Natural killer cell (primary cell): Measurements from ENCODE around the gene AKAP6. TPM values are rescaled to one million over a fixed set of nuclear protein-coding genes. Genes with fewer than 3 reads are reported as not detected.

Source experiments
- ATAC-seq, 3 donors: fragments of 150-1000 bp in 2 of 3; fragments of 200-7000 bp in 1 of 3; cut with Tn5 transposase; 1 replicate in 1 of 3; 2 replicates in 2 of 3; pipeline ENCODE4 v1.10.0; 2021; ENCODE audit warnings: mild to moderate bottlenecking in 2 of 3, moderate library complexity in 2 of 3
- DNase-seq, 2 donors: peaks; one replicate each; pipeline versions ENCODE4 v3.0.0 to v3.0.0-alpha.2; 2013 to 2021; ENCODE audit warnings: mixed read lengths in 1 of 2
- H3K27ac ChIP-seq: one replicate; pipeline ENCODE4 v1.5.1; 2013; ENCODE audit warnings: mild to moderate bottlenecking, low read length
- H3K27me3 ChIP-seq: one replicate; pipeline ENCODE4 v1.6.1; 2013; ENCODE audit warnings: low read length; ENCODE audit not compliant: control insufficient read depth, insufficient read depth
- H3K36me3 ChIP-seq: one replicate; pipeline ENCODE4 v1.6.1; 2013; ENCODE audit warnings: low read length; ENCODE audit not compliant: control insufficient read depth, insufficient read depth
- H3K4me1 ChIP-seq: one replicate; pipeline ENCODE4 v1.6.1; 2013; ENCODE audit warnings: low read length; ENCODE audit not compliant: control insufficient read depth, insufficient read depth
- H3K4me3 ChIP-seq: one replicate; pipeline ENCODE4 v1.5.1; 2013; ENCODE audit warnings: low read length
- H3K9me3 ChIP-seq: one replicate; pipeline ENCODE4 v1.6.1; 2013; ENCODE audit warnings: low read length; ENCODE audit not compliant: control insufficient read depth, insufficient read depth
- H3K27ac Mint-ChIP-seq, 2 donors: one replicate each; pipeline ENCODE4 v1.8.0; 2022; ENCODE audit warnings: mild to moderate bottlenecking in 2 of 2, mixed read lengths in 2 of 2, moderate library complexity in 1 of 2
- H3K27me3 Mint-ChIP-seq, 2 donors: one replicate each; pipeline ENCODE4 v1.8.0; 2022; ENCODE audit warnings: low read depth in 2 of 2, mixed read lengths in 2 of 2
- H3K36me3 Mint-ChIP-seq: one replicate; pipeline ENCODE4 v1.8.0; 2022; ENCODE audit warnings: mixed read lengths
- H3K4me1 Mint-ChIP-seq, 2 donors: one replicate each; pipeline ENCODE4 v1.8.0; 2022; ENCODE audit warnings: mixed read lengths in 2 of 2
- H3K4me3 Mint-ChIP-seq: one replicate; pipeline ENCODE4 v1.8.0; 2022; ENCODE audit warnings: mild to moderate bottlenecking, moderate library complexity, mixed read lengths
- H3K9me3 Mint-ChIP-seq, 2 donors: one replicate each; pipeline ENCODE4 v1.8.0; 2022; ENCODE audit warnings: mixed read lengths in 2 of 2
- WGBS: methylation state at CpG from one replicate; pipeline ENCODE4 v1.1.7; 2013; ENCODE audit warnings: missing lambda C conversion rate; ENCODE audit not compliant: insufficient coverage; 5-methylcytosine and 5-hydroxymethylcytosine counted together
- intact Hi-C: fragments of 100-400 bp; cut with micrococcal nuclease; formaldehyde crosslinking; loops from one replicate; pipeline ENCODE4 v1.14.2; 2022
- total RNA-seq, 4 donors: library from RNA; stranded (reverse); fragments of 120-200 nt in 1 of 4; gene quantifications; one replicate each; pipeline versions ENCODE4 v1.2.3 to v1.2.4, GENCODE V29; 2013 to 2022
- TF ChIP-seq, protein P1 (sequence below): fragments of 200-600 bp; IDR thresholded peaks from one replicate; pipeline ENCODE4 v1.8.0; 2022; ENCODE audit warnings: antibody characterized with exemption

Gene AKAP6
- total RNA-seq, 3 donors from 2014 or later (not counting 1 experiment from before 2014, with no cell fraction given) = 0.21 to 1.3 (median 0.80) TPM

GRCh38 chr14:32426586-32427388 is 97.7 kb downstream of the AKAP6 start:
- Histone ChIP-seq H3K4me1 (no peaks in the 10 kb centered on the region), H3K36me3 (no peaks in the 10 kb centered on the region), H3K27ac (no peak overlapping the region), H3K9me3 (peaks cover 3% of the 10 kb centered on the region), H3K27me3 (no peaks in the 10 kb centered on the region), H3K4me3 (no peak overlapping the region)
- no peak for DNase-seq
- intact Hi-C loops = no loop called here
- WGBS = 91% methylated on average over 8 of the region's 8 CpGs
- H3K27ac Mint-ChIP-seq = no peak overlapping the region
- H3K4me1 Mint-ChIP-seq = no peaks in the 10 kb centered on the region
- no peaks in the 10 kb centered on the region for H3K27me3 Mint-ChIP-seq
- ATAC-seq = no peak
- no peaks in the 10 kb centered on the region for H3K36me3 Mint-ChIP-seq
- peaks cover 0 to 2% of the 10 kb centered on the region in 2 donors for H3K9me3 Mint-ChIP-seq
- TF ChIP-seq, protein P1, sequence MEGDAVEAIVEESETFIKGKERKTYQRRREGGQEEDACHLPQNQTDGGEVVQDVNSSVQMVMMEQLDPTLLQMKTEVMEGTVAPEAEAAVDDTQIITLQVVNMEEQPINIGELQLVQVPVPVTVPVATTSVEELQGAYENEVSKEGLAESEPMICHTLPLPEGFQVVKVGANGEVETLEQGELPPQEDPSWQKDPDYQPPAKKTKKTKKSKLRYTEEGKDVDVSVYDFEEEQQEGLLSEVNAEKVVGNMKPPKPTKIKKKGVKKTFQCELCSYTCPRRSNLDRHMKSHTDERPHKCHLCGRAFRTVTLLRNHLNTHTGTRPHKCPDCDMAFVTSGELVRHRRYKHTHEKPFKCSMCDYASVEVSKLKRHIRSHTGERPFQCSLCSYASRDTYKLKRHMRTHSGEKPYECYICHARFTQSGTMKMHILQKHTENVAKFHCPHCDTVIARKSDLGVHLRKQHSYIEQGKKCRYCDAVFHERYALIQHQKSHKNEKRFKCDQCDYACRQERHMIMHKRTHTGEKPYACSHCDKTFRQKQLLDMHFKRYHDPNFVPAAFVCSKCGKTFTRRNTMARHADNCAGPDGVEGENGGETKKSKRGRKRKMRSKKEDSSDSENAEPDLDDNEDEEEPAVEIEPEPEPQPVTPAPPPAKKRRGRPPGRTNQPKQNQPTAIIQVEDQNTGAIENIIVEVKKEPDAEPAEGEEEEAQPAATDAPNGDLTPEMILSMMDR = no peak
- H3K4me3 Mint-ChIP-seq = no peak overlapping the region

DNA sequence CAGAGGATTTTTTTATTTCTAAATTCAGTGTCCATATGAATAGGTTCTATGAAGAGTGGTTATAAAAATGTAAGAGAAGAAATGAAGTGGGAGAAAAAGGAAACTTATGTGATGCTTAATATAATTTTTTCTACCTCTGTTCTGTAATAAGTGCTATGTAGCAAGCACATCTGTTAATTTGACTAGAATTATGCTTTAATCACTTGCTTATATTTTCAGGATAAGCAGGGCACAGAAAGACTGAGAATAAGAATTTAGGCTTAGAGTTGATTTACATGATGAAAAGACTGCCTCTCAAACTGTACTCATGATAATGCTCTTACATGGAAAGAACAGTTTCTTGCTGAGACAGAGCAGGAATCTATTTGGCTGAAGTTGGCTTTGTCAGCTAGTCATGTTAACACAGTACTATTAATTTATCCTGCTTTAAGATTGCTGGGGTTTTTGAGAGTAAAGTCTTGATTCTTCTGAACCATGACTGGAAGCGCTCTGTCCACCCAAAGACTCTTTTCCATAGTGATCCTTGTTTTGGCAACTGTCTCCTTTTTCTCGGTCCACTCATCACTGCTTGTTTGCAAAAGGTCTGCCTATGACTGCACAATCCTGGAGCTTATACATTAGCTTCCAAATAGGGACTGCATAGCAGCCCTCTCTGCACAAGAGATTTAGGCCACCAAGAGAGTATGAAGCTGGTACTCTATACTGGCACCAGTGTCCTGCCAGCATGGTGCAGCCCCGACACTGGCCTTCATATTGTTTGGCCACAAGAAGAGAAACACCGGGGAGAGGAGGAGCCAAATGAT is 98.8 kb downstream of the AKAP6 start:
- DNase-seq (no peak), ATAC-seq (no peak)
- H3K27me3 ChIP-seq = no peaks in the 10 kb centered on the region
- H3K36me3 ChIP-seq = no peaks in the 10 kb centered on the region
- Mint-ChIP-seq H3K9me3 (peaks cover 0 to 2% of the 10 kb centered on the region in 2 donors), H3K27me3 (no peaks in the 10 kb centered on the region), H3K4me3 (no peak overlapping the region), H3K27ac (no peak overlapping the region), H3K4me1 (no peaks in the 10 kb centered on the region), H3K36me3 (no peaks in the 10 kb centered on the region)
- no peaks in the 10 kb centered on the region for H3K4me1 ChIP-seq
- no peaks in the 10 kb centered on the region for H3K9me3 ChIP-seq
- no peak overlapping the region for H3K4me3 ChIP-seq
- intact Hi-C loops = no loop called here
- TF ChIP-seq, protein P1 = no peak
- no peak overlapping the region for H3K27ac ChIP-seq
- WGBS = 95% methylated on average over 4 of the region's 4 CpGs

DNA sequence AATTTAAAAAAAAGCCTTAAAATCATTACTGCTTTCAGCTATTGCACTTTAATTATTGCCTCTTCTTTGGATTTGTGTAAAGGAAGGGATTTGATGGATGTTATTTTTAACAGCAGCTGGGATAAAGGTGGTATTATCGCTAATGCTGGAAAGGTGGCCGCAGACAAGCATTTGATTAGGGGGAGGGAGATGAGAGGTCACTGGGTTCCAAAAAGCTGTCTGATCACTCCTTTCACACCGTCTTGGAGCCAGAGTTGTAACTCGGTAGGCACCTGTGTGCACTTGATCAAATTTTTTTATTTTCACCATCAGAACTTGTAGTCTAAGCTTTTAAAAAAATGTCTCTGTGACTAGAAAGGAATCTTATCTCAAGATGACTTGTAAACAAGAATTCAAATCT is 99.8 kb downstream of the AKAP6 start:
- WGBS = 64% methylated on average over 4 of the region's 4 CpGs

More for the DNA sequence above, 99.8 kb downstream of the AKAP6 start:
- Mint-ChIP-seq H3K9me3 (peaks cover 0 to 2% of the 10 kb centered on the region in 2 donors), H3K4me3 (no peak overlapping the region), H3K4me1 (no peaks in the 10 kb centered on the region), H3K27ac (no peak overlapping the region), H3K27me3 (no peaks in the 10 kb centered on the region), H3K36me3 (no peaks in the 10 kb centered on the region)
- intact Hi-C loops = no loop called here
- no peaks in the 10 kb centered on the region for H3K36me3 ChIP-seq
- H3K4me3 ChIP-seq = no peak overlapping the region
- TF ChIP-seq, protein P1 = no peak
- H3K9me3 ChIP-seq = no peaks in the 10 kb centered on the region
- DNase-seq = no peak
- H3K27ac ChIP-seq = no peak overlapping the region
- no peak for ATAC-seq
- H3K4me1 ChIP-seq = no peaks in the 10 kb centered on the region
- no peaks in the 10 kb centered on the region for H3K27me3 ChIP-seq
